Measurements from ENCODE around the gene PRKCSH. TPM values are rescaled to one million over a fixed set of nuclear protein-coding genes. Genes with fewer than 3 reads are reported as not detected.

PRKCSH gene
- total RNA-seq, 1 experiment from 2014 or later, result 431 TPM

GRCh38 chr19:11418549-11419506 lies 16.6 kb upstream of the PRKCSH start, which contains the start of gene RGL3:
Gene RGL3, minus strand, starts transcription at chr19:11419314. Its CDS starts 36 bp downstream, at chr19:11419278.
- Mint-ChIP-seq H3K4me1 (peaks cover 23 to 32% of the 10 kb centered on the region in 2 experiments), H3K4me3 (peak within 1 kb of the TSS; percentile 90 to 93), H3K27ac (peak within 1 kb of the TSS; percentile 94 to 98 (median 98); a peak in 5 of 7 replicates), H3K9me3 (no peaks in the 10 kb centered on the region; a peak in 1 of 5 replicates), H3K27me3 (ENCODE audit: low read depth) (peaks cover 22% of the 10 kb centered on the region), H3K36me3 (ENCODE audit: insufficient read depth in 1 of 3, low read depth in 3 of 3) (peaks cover 0 to 15% (median 5%) of the 10 kb centered on the region in 3 experiments; a peak in 4 of 7 replicates)
- Histone ChIP-seq H3K9me3 (ENCODE audit: control insufficient read depth, low read depth, low read length) (no peaks in the 10 kb centered on the region), H3K23ac (ENCODE audit: insufficient read length, low read depth, low read length) (no peak within 1 kb of the TSS), H3K27me3 (ENCODE audit: insufficient read depth, low read length) (no peaks in the 10 kb centered on the region; the same call in 1 of the 2 replicates), H3K27ac (ENCODE audit: insufficient read length, low read depth, low read length) (no peak within 1 kb of the TSS), H4K5ac (ENCODE audit: insufficient read length, low read depth, low read length) (no peak within 1 kb of the TSS), H3K9ac (ENCODE audit: extremely low read depth, insufficient read length, low read length) (peak within 1 kb of the TSS; percentile 68), H3T11ph (ENCODE audit: low read length) (no peak within 1 kb of the TSS), H3K4me1 (ENCODE audit: insufficient read depth, low read length) (no peaks in the 10 kb centered on the region), H4K20me1 (ENCODE audit: control insufficient read depth, insufficient read depth, insufficient read length) (no peaks in the 10 kb centered on the region), H4K8ac (replicated peaks; ENCODE audit: insufficient read length, low read depth, low read length) (no peak within 1 kb of the TSS), H4K91ac (ENCODE audit: insufficient read length, low read depth, low read length) (no peak within 1 kb of the TSS), H3K79me2 (ENCODE audit: insufficient read depth, low read length) (no peaks in the 10 kb centered on the region), H3K56ac (ENCODE audit: insufficient read length, low read depth, low read length) (no peak within 1 kb of the TSS), H2AK5ac (ENCODE audit: insufficient read length, low read length) (no peak within 1 kb of the TSS), H2BK20ac (ENCODE audit: low read depth, low read length, poor library complexity, severe bottlenecking) (no peak within 1 kb of the TSS), H2BK120ac (ENCODE audit: low read depth, low read length, poor library complexity, severe bottlenecking) (no peak within 1 kb of the TSS), H3K14ac (ENCODE audit: insufficient read depth, low read length) (peak within 1 kb of the TSS; percentile 90), H2BK15ac (ENCODE audit: low read depth, low read length) (0 out of 2 replicates have a peak within 1 kb of the TSS, but pooled peaks have one; percentile 13), H3K23me2 (ENCODE audit: insufficient read length, low read depth, low read length, poor library complexity, severe bottlenecking) (peaks cover 32% of the 10 kb centered on the region), H3K79me1 (ENCODE audit: insufficient read depth, low read depth, low read length, poor library complexity, severe bottlenecking) (no peaks in the 10 kb centered on the region), H2BK5ac (ENCODE audit: insufficient read length, low read length) (no peak within 1 kb of the TSS), H3K4me2 (ENCODE audit: insufficient read depth, insufficient read length, low read length) (peak within 1 kb of the TSS; percentile 83), H3K4ac (ENCODE audit: low read depth, low read length) (no peak within 1 kb of the TSS), H2BK12ac (ENCODE audit: insufficient read length, low read depth, low read length) (no peak within 1 kb of the TSS), H2AFZ (ENCODE audit: low read length) (no peak within 1 kb of the TSS), H3K18ac (ENCODE audit: insufficient read length, low read depth, low read length) (peak within 1 kb of the TSS; percentile 88)
- WGBS (ENCODE audit: extremely low coverage, insufficient read length, low lambda C conversion rate), result no CpG with 5 or more reads among the region's 72 CpGs
- TF ChIP-seq, protein P1, sequence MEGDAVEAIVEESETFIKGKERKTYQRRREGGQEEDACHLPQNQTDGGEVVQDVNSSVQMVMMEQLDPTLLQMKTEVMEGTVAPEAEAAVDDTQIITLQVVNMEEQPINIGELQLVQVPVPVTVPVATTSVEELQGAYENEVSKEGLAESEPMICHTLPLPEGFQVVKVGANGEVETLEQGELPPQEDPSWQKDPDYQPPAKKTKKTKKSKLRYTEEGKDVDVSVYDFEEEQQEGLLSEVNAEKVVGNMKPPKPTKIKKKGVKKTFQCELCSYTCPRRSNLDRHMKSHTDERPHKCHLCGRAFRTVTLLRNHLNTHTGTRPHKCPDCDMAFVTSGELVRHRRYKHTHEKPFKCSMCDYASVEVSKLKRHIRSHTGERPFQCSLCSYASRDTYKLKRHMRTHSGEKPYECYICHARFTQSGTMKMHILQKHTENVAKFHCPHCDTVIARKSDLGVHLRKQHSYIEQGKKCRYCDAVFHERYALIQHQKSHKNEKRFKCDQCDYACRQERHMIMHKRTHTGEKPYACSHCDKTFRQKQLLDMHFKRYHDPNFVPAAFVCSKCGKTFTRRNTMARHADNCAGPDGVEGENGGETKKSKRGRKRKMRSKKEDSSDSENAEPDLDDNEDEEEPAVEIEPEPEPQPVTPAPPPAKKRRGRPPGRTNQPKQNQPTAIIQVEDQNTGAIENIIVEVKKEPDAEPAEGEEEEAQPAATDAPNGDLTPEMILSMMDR (conservative IDR thresholded peaks at IDR 0.05), result 0 out of 3 replicates have a peak, but pooled peaks have one; percentile 8
- peak; percentile 96 for DNase-seq

Measured in H9 (cell line).